HCT116 (cell line): ENCODE measurements around the gene NFKBIZ. TPM values are rescaled to one million over a fixed set of nuclear protein-coding genes. Genes with fewer than 3 reads are reported as not detected.
"Not testable (repeated sequence)": the region's sequence is repeated elsewhere in the genome, so short reads cannot be mapped to it uniquely, and the experiment has no call there.

Experiments used
- ATAC-seq: fragments of 200-7000 bp; cut with Tn5 transposase; 2 replicates; pipeline ENCODE4 v1.9.1; 2020; ENCODE audit warnings: mild to moderate bottlenecking, moderate library complexity
- BruUV-seq: library from RNA; stranded (reverse); fragments of 400-500 nt; replicated peaks from 2 replicates; lab custom pipeline; 2021; lab: Mats Ljungman, UMichigan
- CTCF ChIA-PET: fragments of 300-600 bp; sonication (Branson Sonifier 250); formaldehyde crosslinking; loops from one replicate; lab custom pipeline; 2021; ENCODE audit warnings: antibody characterized with exemption; lab: Charles Lee
- POLR2A ChIA-PET: fragments of 300-600, 350-600 bp; sonication (Branson Sonifier 250); formaldehyde crosslinking; loops from one replicate; lab custom pipeline; 2021; ENCODE audit warnings: antibody characterized with exemption; lab: Charles Lee
- RAD21 ChIA-PET, 2 experiments: fragments of 300-600 bp; sonication (Branson Sonifier 250); formaldehyde crosslinking; loops; one replicate each; lab custom pipeline; 2023; ENCODE audit warnings: low total read pairs in 2 of 2; ENCODE audit not compliant: uncharacterized antibody in 2 of 2, unreplicated experiment in 2 of 2, low non-redundant PET in 1 of 2; lab: Charles Lee
- DNase-seq: peaks from one replicate; pipeline ENCODE4 v3.0.0-alpha.2; 2010; ENCODE audit warnings: low read depth, low spot score
- H2AFZ ChIP-seq: fragments of 200-600 bp; shearing (Covaris generic), sonication (generic); 2 replicates; pipeline ENCODE4 v1.6.1; 2017; ENCODE audit warnings: low read depth, mixed run types, mixed read lengths, antibody characterized with exemption, low read length; ENCODE audit not compliant: poor library complexity, severe bottlenecking
- H3K27ac ChIP-seq: 2 replicates; pipeline ENCODE4 v1.5.1; 2012; ENCODE audit warnings: low read depth, low read length
- H3K27me3 ChIP-seq: fragments of 200-600 bp; sonication (generic); 2 replicates; pipeline ENCODE4 v1.6.1; 2016; ENCODE audit warnings: mixed run types, low read length, mixed read lengths; ENCODE audit not compliant: insufficient read depth
- H3K36me3 ChIP-seq, 2 experiments: fragments of 200-500 bp in 1 of 2; fragments of 200-600 bp in 1 of 2; sonication (Bioruptor generic) in 1 of 2; sonication (generic) in 1 of 2; 2 replicates each; pipeline versions ENCODE4 v1.5.1 to v1.6.1; 2014 to 2016; ENCODE audit warnings: low read length in 2 of 2, inconsistent platforms in 1 of 2, mixed read lengths in 1 of 2, mixed run types in 1 of 2; ENCODE audit not compliant: insufficient read depth in 2 of 2, control insufficient read depth in 1 of 2
- H3K4me1 ChIP-seq, 2 experiments: fragments of 200-600 bp in 1 of 2; sonication (generic) in 1 of 2; 2 replicates each; pipeline versions ENCODE4 v1.5.1 to v1.6.1; 2012 to 2017; ENCODE audit warnings: low read length in 2 of 2, inconsistent platforms in 1 of 2, mild to moderate bottlenecking in 1 of 2, mixed read lengths in 1 of 2, mixed run types in 1 of 2, moderate library complexity in 1 of 2; ENCODE audit not compliant: insufficient read depth in 2 of 2, control insufficient read depth in 1 of 2
- H3K4me2 ChIP-seq: fragments of 200-600 bp; sonication (generic); 2 replicates; pipeline ENCODE4 v1.6.1; 2017; ENCODE audit warnings: mixed run types, low read length, mixed read lengths
- H3K4me3 ChIP-seq, 2 experiments: fragments of 200-600 bp in 1 of 2; sonication (generic) in 1 of 2; replicated peaks in 1 of 2; 2 replicates each; pipeline ENCODE4 v1.5.1; 2011 to 2016; ENCODE audit warnings: low read length in 2 of 2, control low read depth in 1 of 2, low read depth in 1 of 2, mild to moderate bottlenecking in 1 of 2, mixed read lengths in 1 of 2, mixed run types in 1 of 2
- H3K79me2 ChIP-seq: fragments of 200-600 bp; sonication (generic); 2 replicates; pipeline ENCODE4 v1.6.1; 2017; ENCODE audit warnings: mild to moderate bottlenecking, mixed run types, low read length, moderate library complexity, mixed read lengths; ENCODE audit not compliant: insufficient read depth
- H3K9ac ChIP-seq: fragments of 200-600 bp; sonication (generic); 2 replicates; pipeline ENCODE4 v1.6.1; 2016; ENCODE audit warnings: low read length, mixed read lengths
- H3K9me2 ChIP-seq: fragments of 200-600 bp; sonication (generic), shearing (Covaris generic); 2 replicates; pipeline ENCODE4 v1.6.1; 2017; ENCODE audit warnings: mixed run types, mild to moderate bottlenecking, moderate library complexity; ENCODE audit not compliant: insufficient read depth
- H3K9me3 ChIP-seq, 2 experiments: fragments of 200-500 bp in 1 of 2; fragments of 200-600 bp in 1 of 2; sonication (Bioruptor generic) in 1 of 2; sonication (generic) in 1 of 2; 2 replicates each; pipeline ENCODE4 v1.6.1; 2014 to 2017; ENCODE audit warnings: low read length in 2 of 2, mixed read lengths in 2 of 2, inconsistent platforms in 1 of 2, low read depth in 1 of 2, mild to moderate bottlenecking in 1 of 2, mixed run types in 1 of 2, moderate library complexity in 1 of 2; ENCODE audit not compliant: control insufficient read depth in 1 of 2, insufficient read depth in 1 of 2
- H4K20me1 ChIP-seq: fragments of 200-600 bp; sonication (generic), shearing (Covaris generic); 2 replicates; pipeline ENCODE4 v1.6.1; 2017; ENCODE audit warnings: mixed run types, mild to moderate bottlenecking, moderate library complexity; ENCODE audit not compliant: insufficient read depth
- EGR1 ChIP-seq: IDR thresholded peaks from 2 replicates; pipeline ENCODE4 v1.6.1; 2012; ENCODE audit warnings: low read depth
- ELF1 ChIP-seq: IDR thresholded peaks from 2 replicates; pipeline ENCODE4 v1.6.1; 2012; ENCODE audit warnings: low read depth, borderline replicate concordance
- EZH2phosphoT487 ChIP-seq: fragments of 200-600 bp; IDR thresholded peaks from 2 replicates; pipeline ENCODE4 v1.6.1; 2018; ENCODE audit warnings: antibody characterized with exemption, borderline replicate concordance
- FOSL1 ChIP-seq: IDR thresholded peaks from 2 replicates; pipeline ENCODE4 v1.6.1; 2012; ENCODE audit warnings: low read depth
- JUND ChIP-seq: IDR thresholded peaks from 2 replicates; pipeline ENCODE4 v1.6.1; 2012
- POLR2AphosphoS5 ChIP-seq: IDR thresholded peaks from 2 replicates; pipeline ENCODE4 v1.6.1; 2011; ENCODE audit warnings: mild to moderate bottlenecking, low read depth, low read length, moderate library complexity
- SIN3A ChIP-seq: IDR thresholded peaks from 2 replicates; pipeline ENCODE4 v1.6.1; 2012; ENCODE audit warnings: low read depth
- SRF ChIP-seq: IDR thresholded peaks from 2 replicates; pipeline ENCODE4 v1.6.1; 2012; ENCODE audit warnings: low read depth
- TCF7L2 ChIP-seq: IDR thresholded peaks from 2 replicates; pipeline ENCODE4 v1.7.0; 2011; ENCODE audit warnings: borderline replicate concordance, inconsistent platforms; ENCODE audit not compliant: insufficient read depth, insufficient read length; ENCODE audit errors: extremely low read depth
- YY1 ChIP-seq: IDR thresholded peaks from 2 replicates; pipeline ENCODE4 v1.6.1; 2011; ENCODE audit warnings: low read length, low read depth, moderate library complexity, mild to moderate bottlenecking; ENCODE audit not compliant: insufficient replicate concordance; ENCODE audit errors: extremely low read depth
- intact Hi-C: fragments of 100-400 bp; cut with micrococcal nuclease; formaldehyde crosslinking; loops from 2 replicates; pipeline ENCODE4 v1.10.0; 2022
- total RNA-seq: library from RNA; stranded (reverse); gene quantifications from one replicate; pipeline ENCODE4 v1.2.1, GENCODE V29; 2021; ENCODE audit not compliant: unreplicated experiment

The NFKBIZ gene
- total RNA-seq, 1 experiment from 2014 or later = 12.2 TPM

DNA sequence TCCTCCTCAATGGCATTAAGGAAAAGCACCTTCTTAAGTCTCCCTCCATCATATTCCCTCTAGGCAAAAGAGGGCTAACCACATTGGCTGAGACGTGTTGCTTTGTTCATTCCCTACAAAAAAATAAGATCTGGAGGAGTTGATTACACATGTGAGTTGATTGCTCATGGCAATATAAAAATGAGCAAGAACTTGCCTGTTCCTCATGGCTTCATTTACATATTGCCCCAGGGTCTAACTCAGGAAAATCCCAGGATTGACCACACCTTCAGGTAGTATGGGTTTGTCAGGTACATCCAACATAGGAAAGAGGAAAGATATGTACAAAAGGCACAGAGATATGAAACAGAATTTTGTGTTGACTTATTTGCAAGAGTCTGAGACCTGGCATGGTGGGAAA is 35.5 kb downstream of the NFKBIZ start:
- no peak for TF ChIP-seq TCF7L2
- no peak for TF ChIP-seq SRF
- TF ChIP-seq EGR1 = no peak
- no peak for TF ChIP-seq YY1
- no peak for TF ChIP-seq SIN3A
- no peak for TF ChIP-seq EZH2phosphoT487
- no peak for TF ChIP-seq FOSL1
- TF ChIP-seq ELF1 = no peak
- TF ChIP-seq JUND = no peak
- no peak for TF ChIP-seq POLR2AphosphoS5
- intact Hi-C loops = no loop called here
- no peaks in the 10 kb centered on the region for H3K4me1 ChIP-seq
- no peak overlapping the region for H3K4me2 ChIP-seq
- no peaks in the 10 kb centered on the region for H4K20me1 ChIP-seq
- H3K9me3 ChIP-seq = no peaks in the 10 kb centered on the region
- ATAC-seq = no peak
- ChIA-PET POLR2A (no interaction called here), RAD21 (no interaction called here), CTCF (no interaction called here)
- H3K9ac ChIP-seq = no peak overlapping the region
- no peak overlapping the region for H2AFZ ChIP-seq
- H3K9me2 ChIP-seq = no peaks in the 10 kb centered on the region
- no peak for DNase-seq
- no peaks in the 10 kb centered on the region for H3K36me3 ChIP-seq
- H3K27me3 ChIP-seq = no peaks in the 10 kb centered on the region
- H3K27ac ChIP-seq = no peak overlapping the region
- BruUV-seq = no TSS peak
- no peak overlapping the region for H3K4me3 ChIP-seq
- no peaks in the 10 kb centered on the region for H3K79me2 ChIP-seq

DNA sequence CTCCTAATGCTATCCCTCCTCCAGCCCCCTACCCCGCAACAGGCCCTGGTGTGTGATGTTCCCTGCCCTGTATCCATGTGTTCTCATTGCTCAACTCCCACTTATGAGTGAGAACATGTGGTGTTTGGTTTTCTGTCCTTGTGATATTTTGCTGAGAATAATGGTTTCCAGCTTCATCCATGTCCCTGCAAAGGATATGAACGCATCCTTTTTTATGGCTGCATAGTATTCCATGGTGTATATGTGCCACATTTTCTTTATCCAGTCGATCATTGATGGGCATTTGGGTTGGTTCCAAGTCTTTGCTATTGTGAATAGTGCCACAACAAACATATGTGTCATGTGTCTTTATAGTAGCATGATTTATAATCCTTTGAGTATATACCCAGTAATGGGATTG is 36.3 kb downstream of the NFKBIZ start:
- H3K4me3 ChIP-seq, H2AFZ ChIP-seq, DNase-seq, POLR2A ChIA-PET, ATAC-seq, BruUV-seq, H3K79me2 ChIP-seq, intact Hi-C loops, CTCF ChIA-PET, H4K20me1 ChIP-seq, H3K4me1 ChIP-seq, H3K9me2 ChIP-seq, H3K9ac ChIP-seq, H3K27me3 ChIP-seq, H3K36me3 ChIP-seq, H3K27ac ChIP-seq, H3K4me2 ChIP-seq, RAD21 ChIA-PET, H3K9me3 ChIP-seq: not testable (repeated sequence)
